HCT116 (cell line): ENCODE results near the gene RIT2. TPM values are rescaled to one million over a fixed set of nuclear protein-coding genes. Genes with fewer than 3 reads are reported as not detected.

Experiments
- ATAC-seq: fragments of 200-7000 bp; cut with Tn5 transposase; 2 replicates; pipeline ENCODE4 v1.9.1; 2020; ENCODE audit warnings: mild to moderate bottlenecking, moderate library complexity
- BruUV-seq: library from RNA; stranded (reverse); fragments of 400-500 nt; replicated peaks from 2 replicates; lab custom pipeline; 2021; lab: Mats Ljungman, UMichigan
- CTCF ChIA-PET: fragments of 300-600 bp; sonication (Branson Sonifier 250); formaldehyde crosslinking; loops from one replicate; lab custom pipeline; 2021; ENCODE audit warnings: antibody characterized with exemption; lab: Charles Lee
- POLR2A ChIA-PET: fragments of 300-600, 350-600 bp; sonication (Branson Sonifier 250); formaldehyde crosslinking; loops from one replicate; lab custom pipeline; 2021; ENCODE audit warnings: antibody characterized with exemption; lab: Charles Lee
- RAD21 ChIA-PET, 2 experiments: fragments of 300-600 bp; sonication (Branson Sonifier 250); formaldehyde crosslinking; loops; one replicate each; lab custom pipeline; 2023; ENCODE audit warnings: low total read pairs in 2 of 2; ENCODE audit not compliant: uncharacterized antibody in 2 of 2, unreplicated experiment in 2 of 2, low non-redundant PET in 1 of 2; lab: Charles Lee
- DNase-seq: peaks from one replicate; pipeline ENCODE4 v3.0.0-alpha.2; 2010; ENCODE audit warnings: low read depth, low spot score
- H2AFZ ChIP-seq: fragments of 200-600 bp; shearing (Covaris generic), sonication (generic); 2 replicates; pipeline ENCODE4 v1.6.1; 2017; ENCODE audit warnings: low read depth, mixed run types, mixed read lengths, antibody characterized with exemption, low read length; ENCODE audit not compliant: poor library complexity, severe bottlenecking
- H3K27ac ChIP-seq: 2 replicates; pipeline ENCODE4 v1.5.1; 2012; ENCODE audit warnings: low read depth, low read length
- H3K27me3 ChIP-seq: fragments of 200-600 bp; sonication (generic); 2 replicates; pipeline ENCODE4 v1.6.1; 2016; ENCODE audit warnings: mixed run types, low read length, mixed read lengths; ENCODE audit not compliant: insufficient read depth
- H3K36me3 ChIP-seq, 2 experiments: fragments of 200-500 bp in 1 of 2; fragments of 200-600 bp in 1 of 2; sonication (Bioruptor generic) in 1 of 2; sonication (generic) in 1 of 2; 2 replicates each; pipeline versions ENCODE4 v1.5.1 to v1.6.1; 2014 to 2016; ENCODE audit warnings: low read length in 2 of 2, inconsistent platforms in 1 of 2, mixed read lengths in 1 of 2, mixed run types in 1 of 2; ENCODE audit not compliant: insufficient read depth in 2 of 2, control insufficient read depth in 1 of 2
- H3K4me1 ChIP-seq, 2 experiments: fragments of 200-600 bp in 1 of 2; sonication (generic) in 1 of 2; 2 replicates each; pipeline versions ENCODE4 v1.5.1 to v1.6.1; 2012 to 2017; ENCODE audit warnings: low read length in 2 of 2, inconsistent platforms in 1 of 2, mild to moderate bottlenecking in 1 of 2, mixed read lengths in 1 of 2, mixed run types in 1 of 2, moderate library complexity in 1 of 2; ENCODE audit not compliant: insufficient read depth in 2 of 2, control insufficient read depth in 1 of 2
- H3K4me2 ChIP-seq: fragments of 200-600 bp; sonication (generic); 2 replicates; pipeline ENCODE4 v1.6.1; 2017; ENCODE audit warnings: mixed run types, low read length, mixed read lengths
- H3K4me3 ChIP-seq, 2 experiments: fragments of 200-600 bp in 1 of 2; sonication (generic) in 1 of 2; replicated peaks in 1 of 2; 2 replicates each; pipeline ENCODE4 v1.5.1; 2011 to 2016; ENCODE audit warnings: low read length in 2 of 2, control low read depth in 1 of 2, low read depth in 1 of 2, mild to moderate bottlenecking in 1 of 2, mixed read lengths in 1 of 2, mixed run types in 1 of 2
- H3K79me2 ChIP-seq: fragments of 200-600 bp; sonication (generic); 2 replicates; pipeline ENCODE4 v1.6.1; 2017; ENCODE audit warnings: mild to moderate bottlenecking, mixed run types, low read length, moderate library complexity, mixed read lengths; ENCODE audit not compliant: insufficient read depth
- H3K9ac ChIP-seq: fragments of 200-600 bp; sonication (generic); 2 replicates; pipeline ENCODE4 v1.6.1; 2016; ENCODE audit warnings: low read length, mixed read lengths
- H3K9me2 ChIP-seq: fragments of 200-600 bp; sonication (generic), shearing (Covaris generic); 2 replicates; pipeline ENCODE4 v1.6.1; 2017; ENCODE audit warnings: mixed run types, mild to moderate bottlenecking, moderate library complexity; ENCODE audit not compliant: insufficient read depth
- H3K9me3 ChIP-seq, 2 experiments: fragments of 200-500 bp in 1 of 2; fragments of 200-600 bp in 1 of 2; sonication (Bioruptor generic) in 1 of 2; sonication (generic) in 1 of 2; 2 replicates each; pipeline ENCODE4 v1.6.1; 2014 to 2017; ENCODE audit warnings: low read length in 2 of 2, mixed read lengths in 2 of 2, inconsistent platforms in 1 of 2, low read depth in 1 of 2, mild to moderate bottlenecking in 1 of 2, mixed run types in 1 of 2, moderate library complexity in 1 of 2; ENCODE audit not compliant: control insufficient read depth in 1 of 2, insufficient read depth in 1 of 2
- H4K20me1 ChIP-seq: fragments of 200-600 bp; sonication (generic), shearing (Covaris generic); 2 replicates; pipeline ENCODE4 v1.6.1; 2017; ENCODE audit warnings: mixed run types, mild to moderate bottlenecking, moderate library complexity; ENCODE audit not compliant: insufficient read depth
- CBX3 ChIP-seq: IDR thresholded peaks from 2 replicates; pipeline ENCODE4 v1.6.1; 2012; ENCODE audit warnings: low read depth
- CEBPB ChIP-seq: IDR thresholded peaks from 2 replicates; pipeline ENCODE4 v1.6.1; 2012; ENCODE audit warnings: low read depth
- EZH2 ChIP-seq: fragments of 200-600 bp; sonication (generic); IDR thresholded peaks from 2 replicates; pipeline ENCODE4 v1.6.1; 2017; ENCODE audit warnings: antibody characterized with exemption, mixed run types
- FOSL1 ChIP-seq: IDR thresholded peaks from 2 replicates; pipeline ENCODE4 v1.6.1; 2012; ENCODE audit warnings: low read depth
- POLR2A ChIP-seq: IDR thresholded peaks from 2 replicates; pipeline ENCODE4 v1.7.0; 2011; ENCODE audit warnings: borderline replicate concordance; ENCODE audit not compliant: insufficient read depth, insufficient read length; ENCODE audit errors: extremely low read depth
- SIN3A ChIP-seq: IDR thresholded peaks from 2 replicates; pipeline ENCODE4 v1.6.1; 2012; ENCODE audit warnings: low read depth
- SP1 ChIP-seq: IDR thresholded peaks from 2 replicates; pipeline ENCODE4 v1.6.1; 2012; ENCODE audit warnings: low read depth
- TCF7L2 ChIP-seq: IDR thresholded peaks from 2 replicates; pipeline ENCODE4 v1.7.0; 2011; ENCODE audit warnings: borderline replicate concordance, inconsistent platforms; ENCODE audit not compliant: insufficient read depth, insufficient read length; ENCODE audit errors: extremely low read depth
- YY1 ChIP-seq: IDR thresholded peaks from 2 replicates; pipeline ENCODE4 v1.6.1; 2011; ENCODE audit warnings: low read length, low read depth, moderate library complexity, mild to moderate bottlenecking; ENCODE audit not compliant: insufficient replicate concordance; ENCODE audit errors: extremely low read depth
- ZNF274 ChIP-seq: fragments of 200-500 bp; sonication (Bioruptor generic); IDR thresholded peaks from 2 replicates; pipeline ENCODE4 v1.6.1; 2014; ENCODE audit warnings: mild to moderate bottlenecking, low read depth, low read length, inconsistent platforms
- intact Hi-C: fragments of 100-400 bp; cut with micrococcal nuclease; formaldehyde crosslinking; loops from 2 replicates; pipeline ENCODE4 v1.10.0; 2022
- total RNA-seq: library from RNA; stranded (reverse); gene quantifications from one replicate; pipeline ENCODE4 v1.2.1, GENCODE V29; 2021; ENCODE audit not compliant: unreplicated experiment
- TF ChIP-seq, protein P1 (sequence below): IDR thresholded peaks from 2 replicates; pipeline ENCODE4 v1.6.1; 2012
- TF ChIP-seq, protein P2 (sequence below): IDR thresholded peaks from 2 replicates; pipeline ENCODE4 v1.6.1; 2012

The RIT2 gene
- total RNA-seq, 1 experiment from 2014 or later, result not detected

DNA sequence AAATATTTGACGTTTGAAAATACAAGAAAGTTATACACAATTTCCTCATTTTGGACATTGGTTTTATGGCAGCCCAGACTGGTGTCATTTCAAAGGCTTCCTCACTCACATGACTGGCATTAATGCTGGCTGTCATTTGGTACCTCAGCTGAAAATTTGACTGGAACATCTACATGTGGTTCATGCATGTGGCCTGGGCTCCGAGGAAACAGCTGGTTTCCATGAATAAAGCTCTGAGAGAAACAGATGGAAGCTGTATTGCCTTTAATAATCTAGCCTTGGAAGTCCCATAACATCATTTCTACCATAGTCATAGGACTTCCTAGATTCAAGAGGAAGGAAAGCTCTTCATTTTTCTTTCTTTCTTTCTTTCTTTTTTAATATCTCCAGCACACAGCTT is 42.9 kb upstream of the RIT2 start (continued):
- TF ChIP-seq CEBPB, result no peak
- no peak for TF ChIP-seq SIN3A
- TF ChIP-seq YY1, result no peak
- no peak for TF ChIP-seq FOSL1

DNA sequence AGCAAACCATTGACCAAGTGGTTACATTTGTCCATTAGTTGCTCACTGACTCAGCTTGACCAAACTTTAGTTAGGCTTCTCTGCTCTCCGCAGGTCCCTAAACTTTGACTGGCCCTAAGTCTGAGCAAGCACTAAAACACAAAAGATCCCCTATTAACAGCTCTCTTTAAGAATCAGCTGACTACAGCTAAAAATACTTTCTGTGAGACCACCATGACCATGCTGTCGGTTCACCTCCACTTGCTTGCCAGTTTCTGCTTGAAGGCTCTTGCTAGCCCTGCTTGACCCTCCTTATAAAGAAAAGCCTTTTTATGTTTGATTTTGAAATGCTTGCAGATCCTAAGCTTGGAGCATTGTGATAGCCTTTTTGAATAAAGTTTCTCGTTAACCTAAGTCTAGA is 40.4 kb upstream of the RIT2 start:
- no peak for DNase-seq
- no peak for ATAC-seq
- intact Hi-C loops, result no loop called here
- Histone ChIP-seq H4K20me1 (no peaks in the 10 kb centered on the region), H3K9me3 (peaks cover 14 to 18% of the 10 kb centered on the region in 2 experiments; a peak in 2 of 4 replicates), H3K4me2 (no peak overlapping the region)
- no peak for TF ChIP-seq TCF7L2
- TF ChIP-seq SP1, result no peak
- TF ChIP-seq, protein P1, sequence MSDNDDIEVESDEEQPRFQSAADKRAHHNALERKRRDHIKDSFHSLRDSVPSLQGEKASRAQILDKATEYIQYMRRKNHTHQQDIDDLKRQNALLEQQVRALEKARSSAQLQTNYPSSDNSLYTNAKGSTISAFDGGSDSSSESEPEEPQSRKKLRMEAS, result no peak
- no peak for TF ChIP-seq ZNF274
- TF ChIP-seq, all 23 proteins: peak for 0
- ChIA-PET CTCF (no interaction called here), RAD21 (no interaction called here), POLR2A (no interaction called here)
- Histone ChIP-seq H3K4me1 (no peaks in the 10 kb centered on the region), H3K27me3 (no peaks in the 10 kb centered on the region), H3K79me2 (no peaks in the 10 kb centered on the region), H3K9ac (no peak overlapping the region), H3K4me3 (no peak overlapping the region), H3K9me2 (no peaks in the 10 kb centered on the region), H3K36me3 (no peaks in the 10 kb centered on the region), H3K27ac (no peak overlapping the region), H2AFZ (no peak overlapping the region)
- no TSS peak for BruUV-seq

DNA sequence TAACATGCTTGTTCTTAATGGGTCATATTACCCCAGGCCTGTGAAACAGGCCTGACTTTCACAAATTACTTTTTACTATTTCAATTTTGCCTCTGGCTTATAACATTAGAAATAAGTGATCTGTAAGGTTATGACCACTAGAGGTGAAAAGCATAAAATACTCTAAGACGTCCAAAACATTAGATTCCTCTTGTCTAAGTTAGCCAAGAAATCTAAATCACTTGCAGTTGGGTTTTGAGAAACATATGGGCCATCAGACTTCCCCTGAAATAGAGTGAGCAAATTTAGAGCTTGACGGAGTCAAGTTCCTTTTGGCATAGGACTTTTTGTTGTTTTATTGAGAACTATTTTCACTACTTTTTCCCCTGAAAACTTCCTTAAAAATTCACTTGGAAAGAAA is 32.7 kb upstream of the RIT2 start:
- Histone ChIP-seq H3K9me2 (no peaks in the 10 kb centered on the region), H3K9me3 (peaks cover 2 to 24% of the 10 kb centered on the region in 2 experiments; a peak in 3 of 4 replicates), H3K9ac (no peak overlapping the region), H3K27me3 (no peaks in the 10 kb centered on the region), H3K36me3 (no peaks in the 10 kb centered on the region), H3K27ac (no peak overlapping the region), H3K4me2 (no peak overlapping the region), H3K4me3 (no peak overlapping the region), H3K79me2 (no peaks in the 10 kb centered on the region), H4K20me1 (no peaks in the 10 kb centered on the region), H3K4me1 (no peaks in the 10 kb centered on the region), H2AFZ (no peak overlapping the region)
- ATAC-seq (no peak), DNase-seq (no peak)
- CTCF ChIA-PET, result no interaction called here
- intact Hi-C loops, result no loop called here
- no TSS peak for BruUV-seq
- TF ChIP-seq SIN3A (no peak), CBX3 (no peak), POLR2A (no peak), EZH2 (no peak)
- TF ChIP-seq, protein P2, sequence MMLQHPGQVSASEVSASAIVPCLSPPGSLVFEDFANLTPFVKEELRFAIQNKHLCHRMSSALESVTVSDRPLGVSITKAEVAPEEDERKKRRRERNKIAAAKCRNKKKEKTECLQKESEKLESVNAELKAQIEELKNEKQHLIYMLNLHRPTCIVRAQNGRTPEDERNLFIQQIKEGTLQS, result no peak
- RAD21 ChIA-PET, result no interaction called here
- POLR2A ChIA-PET, result no interaction called here
